Occipital lobe (tissue), 2 donors: ENCODE measurements around the gene IP6K3. TPM values are rescaled to one million over a fixed set of nuclear protein-coding genes. Genes with fewer than 3 reads are reported as not detected.

Experiments
- DNase-seq: peaks from one replicate; lab custom pipeline; 2025; lab: John Stamatoyannopoulos, UW
- total RNA-seq: library from RNA; depleted of rRNA; stranded (reverse); fragments of >200 nt; gene quantifications from one replicate; pipeline ENCODE4 v1.2.3, GENCODE V29; 2014

The IP6K3 gene
- total RNA-seq, 1 donor from 2014 or later = not detected

DNA sequence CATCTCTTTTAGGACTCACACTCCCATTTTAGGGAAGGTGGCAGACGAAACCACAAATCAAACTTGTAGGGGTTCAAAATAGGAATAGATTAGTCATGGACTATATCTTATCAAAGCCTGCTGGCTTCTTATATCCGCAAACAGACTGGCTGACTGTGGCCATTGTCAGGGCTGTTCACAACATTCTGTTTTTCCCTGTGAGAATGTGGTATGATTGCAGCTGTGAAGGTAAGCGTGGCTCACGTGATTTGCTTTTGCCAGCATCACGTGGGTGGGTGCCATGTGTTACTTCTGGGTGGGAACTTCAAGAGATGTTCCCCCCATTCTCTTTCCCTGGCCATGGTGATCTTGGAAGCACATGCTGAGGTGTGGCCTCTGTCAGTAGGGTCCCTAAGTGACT is 5.9 kb downstream of the IP6K3 start:
- DNase-seq = no peak

DNA sequence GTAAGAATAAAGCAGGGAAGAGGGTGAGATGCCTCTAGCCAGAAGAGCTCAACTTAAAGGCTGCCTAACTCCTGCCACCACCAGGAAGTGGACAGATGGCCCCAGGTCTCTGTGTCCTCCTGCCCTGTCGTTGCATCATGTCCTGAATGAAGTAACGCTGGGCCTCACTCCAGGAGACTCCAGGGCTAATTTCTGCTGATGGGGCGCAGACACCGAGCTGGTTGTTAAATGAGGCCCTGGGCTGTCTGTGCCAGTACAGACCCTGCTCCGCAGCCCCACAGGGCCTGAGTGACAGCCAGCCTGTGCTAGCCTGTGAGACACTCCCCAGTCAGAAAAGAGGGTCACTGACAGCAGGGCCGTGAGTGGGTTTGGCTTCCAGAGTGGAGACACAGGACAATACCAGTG is 6.5 kb downstream of the IP6K3 start:
- DNase-seq = no peak

DNA sequence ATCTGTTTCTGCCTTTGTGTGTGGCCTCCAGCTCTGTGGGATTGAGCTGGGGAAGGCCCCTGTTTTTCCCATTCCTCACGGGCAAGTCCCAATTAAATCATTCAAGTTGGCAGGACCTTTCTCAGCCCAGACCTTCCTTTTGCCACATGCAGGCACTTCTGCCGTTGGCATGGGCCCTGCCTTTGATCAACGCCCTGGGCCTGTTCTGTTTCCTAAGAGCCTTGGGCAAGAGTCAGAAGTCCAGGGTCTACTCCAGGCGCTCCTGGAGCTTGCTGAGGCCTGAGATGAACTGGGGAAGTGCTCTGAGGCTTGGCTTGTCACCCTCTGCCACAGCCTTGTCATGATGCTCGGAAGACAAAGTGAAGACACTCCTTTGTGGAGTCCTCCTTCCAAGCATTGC is 7.1 kb downstream of the IP6K3 start:
- DNase-seq = no peak

DNA sequence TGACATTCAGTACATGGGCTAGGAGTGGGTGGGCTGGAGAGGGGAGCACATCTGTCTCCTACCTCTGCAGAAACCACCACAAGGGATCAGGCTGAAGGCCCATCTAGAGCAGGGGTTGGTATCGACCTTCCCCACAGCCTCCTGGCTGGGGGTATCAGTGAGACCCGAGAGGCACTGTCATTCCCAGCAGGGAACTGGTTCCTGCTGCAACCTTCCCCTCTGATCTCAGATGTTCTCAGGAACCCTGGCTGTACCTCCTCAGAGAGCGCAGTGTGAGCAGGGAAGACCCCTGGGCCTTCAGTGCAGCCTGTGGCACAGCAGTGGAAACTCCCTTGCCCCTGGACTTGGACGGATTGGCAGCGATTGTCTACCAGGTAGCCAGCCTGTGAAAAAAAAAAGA is 7.8 kb downstream of the IP6K3 start:
- DNase-seq = no peak

DNA sequence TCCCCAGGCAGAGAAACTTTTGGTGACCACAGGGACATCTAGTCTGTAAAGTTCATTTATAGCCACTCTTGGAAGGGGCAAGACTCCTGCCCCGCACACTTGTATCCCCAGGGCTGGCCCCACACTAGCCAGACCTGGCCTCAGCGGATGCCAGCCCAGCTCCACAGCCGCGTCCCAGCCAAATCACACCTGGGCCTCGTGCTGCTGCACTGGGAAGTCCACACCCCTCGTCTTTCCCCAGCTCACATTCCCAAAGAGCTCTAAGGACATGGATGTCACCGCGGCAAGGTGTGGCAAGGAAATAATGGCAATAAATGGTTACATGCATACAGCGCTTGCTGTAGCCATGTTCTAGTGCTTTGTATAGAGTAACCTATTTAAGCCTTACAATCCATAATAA is 8.6 kb downstream of the IP6K3 start:
- DNase-seq = no peak

DNA sequence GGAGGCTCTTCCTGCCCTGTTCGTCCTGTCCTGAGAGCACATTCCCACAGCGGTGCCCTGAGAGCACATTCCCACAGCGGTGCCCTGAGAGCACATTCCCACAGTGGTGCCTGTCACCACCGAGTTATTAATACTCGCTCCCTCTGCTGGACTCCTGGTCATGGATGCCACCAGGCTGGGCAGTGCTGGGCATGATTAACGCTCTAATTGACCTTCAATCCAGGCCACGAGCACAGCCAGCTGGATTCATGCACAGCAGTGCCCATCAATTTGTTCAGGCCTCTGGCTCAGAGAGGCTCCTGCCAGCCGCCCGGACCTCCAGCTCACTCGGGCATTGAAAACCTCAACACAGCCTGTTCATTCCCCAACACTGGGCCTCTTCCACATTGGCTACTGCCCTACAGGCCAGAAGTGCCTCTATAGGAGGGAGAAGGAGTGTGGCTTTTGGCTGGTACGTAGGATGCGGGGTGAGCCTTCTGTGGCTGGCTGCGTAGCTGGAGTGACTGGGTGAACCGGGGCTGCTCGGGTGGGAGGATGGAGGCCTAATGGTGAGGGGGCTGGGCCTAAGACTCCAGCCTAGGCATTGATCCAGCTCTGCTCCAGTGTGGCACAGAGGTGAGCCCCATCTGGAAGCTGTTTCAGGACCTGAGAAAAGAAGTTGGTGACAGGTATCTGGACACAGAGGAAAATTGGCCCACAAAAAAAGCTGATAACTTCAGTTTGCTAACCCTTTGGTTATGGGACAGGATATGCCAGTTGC is 9.3 kb downstream of the IP6K3 start:
- DNase-seq = no peak

DNA sequence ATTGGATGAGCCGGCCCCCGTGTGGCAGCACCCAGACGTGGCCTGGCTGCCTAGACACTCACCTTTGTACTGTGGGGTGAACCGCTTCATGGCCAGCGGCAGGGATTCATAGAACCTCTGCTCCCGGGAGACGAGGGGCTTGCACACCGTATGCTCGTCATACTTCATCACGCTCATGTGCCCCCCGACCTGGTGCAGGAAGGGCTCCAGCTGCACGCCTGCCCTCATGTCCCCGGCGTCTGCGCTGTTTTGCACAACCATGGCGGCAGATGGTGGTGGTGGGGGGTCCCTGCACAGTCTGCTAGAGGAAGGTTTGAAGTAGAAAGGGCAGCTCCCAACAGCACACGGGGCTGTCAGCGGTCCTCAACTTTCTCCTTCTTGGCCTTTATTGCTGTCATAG is 11.5 kb downstream of the IP6K3 start:
- DNase-seq = no peak

DNA sequence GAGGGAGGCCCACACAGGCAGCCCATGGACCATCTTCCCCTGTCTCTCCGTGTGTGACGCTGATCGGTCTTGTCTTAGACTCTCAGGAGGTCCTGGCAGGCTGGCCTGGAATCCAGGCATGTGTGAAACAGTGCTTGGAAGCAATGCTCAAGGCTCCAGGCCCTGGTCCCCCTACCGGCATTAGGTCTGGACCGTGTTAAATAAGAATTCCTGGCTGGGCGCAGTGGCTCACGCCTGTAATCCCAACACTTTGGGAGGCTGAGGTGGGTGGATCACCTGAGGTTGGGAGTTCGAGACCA is 13.0 kb downstream of the IP6K3 start:
- no peak for DNase-seq

DNA sequence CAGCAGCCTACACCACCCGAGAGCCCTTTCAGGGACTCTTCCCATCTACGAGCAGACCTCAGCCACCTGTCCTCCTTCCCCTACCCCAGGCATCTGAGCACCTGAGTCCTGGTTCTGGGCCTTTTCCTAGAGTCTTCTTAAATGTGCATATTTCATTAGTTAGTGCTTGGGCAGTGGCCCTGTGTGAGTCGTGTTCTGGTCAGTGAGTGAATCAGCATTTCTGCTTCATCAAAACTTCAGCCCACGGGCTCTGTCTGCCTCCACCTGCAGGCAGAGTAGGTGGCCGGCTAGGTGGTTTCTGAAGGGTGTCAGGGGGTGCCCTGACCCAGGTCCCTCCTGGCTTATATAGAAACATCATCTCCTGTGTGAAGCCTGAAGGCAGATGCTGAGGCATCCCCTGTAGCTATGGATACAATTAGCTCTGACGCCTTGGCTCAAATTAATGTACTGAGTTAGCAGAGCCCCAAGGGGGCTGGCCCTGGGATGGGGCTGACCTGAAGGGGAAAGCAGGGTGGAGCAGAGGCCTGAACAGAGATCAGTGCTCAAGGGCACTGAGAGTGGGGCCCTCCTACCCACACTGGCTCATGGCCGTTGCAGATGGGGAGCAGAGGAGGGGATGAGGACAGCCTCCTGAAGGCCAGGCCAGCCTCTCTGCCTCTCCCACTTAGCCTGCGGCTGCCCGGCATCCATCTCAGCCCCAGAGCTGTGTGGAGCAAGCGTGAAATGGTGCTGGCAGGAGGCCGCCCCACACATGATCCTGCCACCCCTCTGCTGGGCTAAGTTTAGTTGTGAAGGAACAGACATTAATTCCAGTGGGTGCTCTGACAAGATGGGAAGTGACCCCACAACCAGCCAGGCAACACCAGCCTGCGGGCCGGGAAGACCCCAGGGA is 13.6 kb downstream of the IP6K3 start:
- DNase-seq = no peak

DNA sequence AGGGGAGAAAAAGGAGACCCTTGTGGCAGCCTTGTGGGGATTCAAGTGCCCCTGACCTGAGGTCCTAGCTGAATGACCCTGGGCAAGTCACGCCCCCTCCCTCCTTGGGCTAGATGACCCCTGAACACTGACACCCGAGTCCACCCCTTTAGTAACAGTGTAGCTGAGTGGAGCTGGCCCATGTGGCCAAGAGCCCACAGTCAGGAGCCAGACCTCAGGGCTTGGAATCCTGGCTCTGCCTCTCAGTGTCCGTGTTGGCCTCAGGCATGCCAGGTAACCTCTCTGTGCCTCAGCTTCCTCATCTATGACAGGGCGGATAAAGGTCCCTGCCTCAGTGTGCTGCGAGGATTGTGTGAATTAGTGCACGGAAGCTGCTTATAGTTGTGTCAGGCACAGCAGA is 14.3 kb downstream of the IP6K3 start:
- DNase-seq = no peak

DNA sequence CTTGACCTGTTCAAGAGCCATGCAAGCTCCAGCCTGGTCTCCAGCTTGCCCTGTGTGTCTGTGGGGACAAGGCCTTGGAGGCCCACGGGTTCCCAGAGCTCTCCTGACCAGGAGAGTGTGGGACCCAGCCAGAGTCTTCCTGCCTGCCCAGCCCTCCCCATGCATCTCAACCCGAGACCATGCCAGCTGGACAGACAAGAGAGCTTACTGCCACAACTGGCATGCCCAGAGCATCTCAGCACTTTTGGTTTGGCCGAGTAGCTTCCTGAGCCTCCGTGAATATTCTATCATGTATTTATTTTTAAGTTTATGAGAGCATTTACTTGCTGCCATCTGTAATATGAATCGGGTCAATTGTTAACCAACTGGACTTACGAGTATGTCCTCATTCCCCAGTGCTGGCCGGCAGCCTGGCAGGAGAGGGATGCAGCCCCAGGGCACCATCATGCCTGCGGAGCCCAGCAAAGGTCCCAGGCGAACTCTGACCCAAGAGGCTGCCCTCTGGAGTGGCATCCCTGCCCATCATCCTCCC is 14.9 kb downstream of the IP6K3 start:
- DNase-seq = no peak

DNA sequence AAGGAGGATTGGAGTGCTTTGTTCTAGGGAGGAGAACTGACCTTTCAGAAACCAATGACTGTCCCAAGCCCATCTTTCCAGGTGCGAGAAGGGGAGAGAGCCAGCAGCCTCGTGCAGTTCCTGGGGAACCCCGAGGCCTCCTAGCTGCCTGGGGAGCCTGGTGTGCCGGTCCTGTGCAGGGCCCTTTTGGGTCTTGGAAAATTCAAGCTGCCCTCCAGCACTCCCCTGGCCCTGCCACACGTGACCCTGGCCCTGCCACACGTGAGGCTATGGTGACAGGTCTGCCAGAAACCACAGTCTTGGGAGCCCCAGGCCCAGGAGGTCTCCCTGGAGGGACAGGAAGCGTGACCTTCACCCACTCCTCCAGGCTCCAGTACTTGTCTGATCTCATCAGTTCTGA is 15.7 kb downstream of the IP6K3 start:
- no peak for DNase-seq

DNA sequence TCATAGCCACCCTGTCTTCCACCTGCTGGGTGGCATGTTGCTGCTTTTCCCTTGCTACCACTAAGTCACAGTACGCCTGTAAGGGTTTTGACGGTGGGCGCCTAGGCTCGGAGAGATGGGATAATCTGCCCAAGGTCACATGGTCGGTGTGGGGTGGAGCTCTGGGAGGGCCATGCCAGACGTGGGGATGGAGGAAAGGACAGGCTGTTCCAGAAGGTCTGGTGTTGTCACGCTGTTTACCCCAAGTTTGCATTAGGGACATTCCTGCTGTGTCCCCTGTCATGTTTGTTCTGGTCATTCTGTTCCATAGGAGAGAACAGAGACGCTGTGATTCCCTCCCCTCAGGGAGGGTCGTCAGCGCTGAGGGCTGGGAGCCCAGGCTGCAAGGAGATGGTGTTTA is 16.1 kb downstream of the IP6K3 start:
- no peak for DNase-seq

DNA sequence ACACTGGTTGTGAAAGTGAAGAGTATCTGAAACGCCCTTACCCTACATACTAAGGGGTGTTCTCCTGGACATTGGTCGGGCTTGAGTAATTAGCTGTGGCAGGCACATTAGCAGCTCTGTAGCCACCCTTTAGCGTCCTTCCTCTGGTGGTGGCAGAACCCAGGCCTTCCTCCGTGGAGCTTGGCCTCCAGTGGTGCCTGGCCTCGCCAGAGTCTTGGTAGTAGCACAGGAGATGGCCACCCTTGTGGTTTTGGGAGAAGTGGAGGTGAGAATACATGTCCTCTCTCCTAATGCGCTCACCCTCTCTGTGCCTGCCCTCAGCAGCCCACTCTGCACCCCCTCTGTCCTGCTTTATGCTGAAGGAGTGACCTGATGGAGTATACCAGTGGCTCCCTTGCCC is 17.6 kb downstream of the IP6K3 start:
- DNase-seq = no peak

DNA sequence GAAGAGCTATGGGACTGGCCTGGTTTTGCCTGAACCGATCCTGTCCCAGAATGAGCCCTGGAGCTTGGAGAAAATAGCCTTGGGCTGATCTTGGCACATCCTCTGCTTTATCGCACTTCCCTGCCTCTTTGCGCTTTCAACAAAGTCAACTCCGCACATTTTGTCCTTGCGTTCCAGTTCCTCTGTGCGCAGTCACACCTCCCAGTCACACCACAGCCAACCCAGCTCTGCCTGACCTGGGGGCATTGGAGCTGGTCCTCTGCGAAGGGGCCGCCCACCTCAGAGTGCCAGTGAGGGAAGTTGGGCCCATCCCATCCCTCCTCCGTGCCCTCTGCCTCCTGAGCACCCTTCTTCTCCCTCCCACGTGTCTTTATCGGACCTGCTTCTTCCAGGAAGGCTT is 18.3 kb downstream of the IP6K3 start:
- no peak for DNase-seq

DNA sequence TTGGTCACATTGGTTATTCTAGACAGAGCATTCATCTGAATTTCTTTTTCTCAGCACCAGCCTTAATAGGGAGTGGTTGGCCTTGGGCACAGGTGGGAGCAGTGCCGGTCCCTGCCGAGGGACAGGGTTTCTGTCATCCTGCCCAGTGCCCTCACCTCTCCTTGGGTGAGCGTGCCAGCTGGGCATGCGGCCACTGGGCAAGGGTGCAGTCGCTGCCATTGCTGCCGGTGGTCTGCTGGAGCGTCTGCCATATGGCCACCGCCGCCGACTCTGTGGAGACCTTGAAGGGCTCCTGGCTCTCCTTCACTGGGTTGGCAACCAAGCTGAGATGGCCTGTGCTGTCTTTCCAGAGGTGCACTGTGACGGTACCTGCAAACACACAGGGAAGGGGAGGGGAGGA is 18.8 kb downstream of the IP6K3 start:
- no peak for DNase-seq

DNA sequence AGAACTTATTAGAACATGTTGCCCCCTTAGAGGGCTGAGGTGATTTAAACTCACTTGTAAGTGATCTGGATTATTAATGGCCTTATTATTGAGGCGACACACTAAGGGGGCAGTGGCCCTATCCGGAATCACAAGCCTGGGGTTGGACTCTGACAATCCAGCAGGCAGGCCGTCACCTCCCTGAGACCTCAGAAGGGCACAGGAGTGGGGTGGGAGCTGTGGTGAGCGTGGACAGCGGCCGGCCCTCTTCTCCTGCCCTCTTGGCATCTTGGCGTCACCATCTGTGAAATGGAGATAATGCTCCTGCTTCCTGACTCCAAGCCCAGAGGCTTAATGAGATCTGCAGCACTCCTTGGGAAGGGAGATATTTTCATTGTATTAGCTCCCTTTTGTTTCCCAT is 19.6 kb downstream of the IP6K3 start:
- no peak for DNase-seq

DNA sequence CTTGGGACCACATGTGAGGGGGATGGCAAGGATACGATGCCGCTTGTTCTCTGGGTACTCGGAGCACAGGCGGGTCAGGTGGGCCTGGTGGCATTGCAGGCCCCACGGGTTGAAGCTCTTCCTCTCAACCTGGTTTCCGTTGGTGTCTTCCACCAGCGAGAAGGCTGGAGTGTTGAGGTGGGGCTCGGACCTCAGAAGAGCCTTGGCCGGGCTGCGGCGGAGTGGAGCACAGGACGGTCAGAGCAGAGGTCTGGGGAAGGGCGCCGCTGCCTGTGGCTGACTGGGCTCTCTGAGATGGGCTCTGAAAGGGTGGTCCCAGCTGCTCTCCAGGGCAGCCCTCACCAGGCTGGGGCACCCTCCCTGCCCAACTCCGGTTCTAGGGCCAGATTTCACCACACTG is 20.0 kb downstream of the IP6K3 start:
- DNase-seq = no peak

DNA sequence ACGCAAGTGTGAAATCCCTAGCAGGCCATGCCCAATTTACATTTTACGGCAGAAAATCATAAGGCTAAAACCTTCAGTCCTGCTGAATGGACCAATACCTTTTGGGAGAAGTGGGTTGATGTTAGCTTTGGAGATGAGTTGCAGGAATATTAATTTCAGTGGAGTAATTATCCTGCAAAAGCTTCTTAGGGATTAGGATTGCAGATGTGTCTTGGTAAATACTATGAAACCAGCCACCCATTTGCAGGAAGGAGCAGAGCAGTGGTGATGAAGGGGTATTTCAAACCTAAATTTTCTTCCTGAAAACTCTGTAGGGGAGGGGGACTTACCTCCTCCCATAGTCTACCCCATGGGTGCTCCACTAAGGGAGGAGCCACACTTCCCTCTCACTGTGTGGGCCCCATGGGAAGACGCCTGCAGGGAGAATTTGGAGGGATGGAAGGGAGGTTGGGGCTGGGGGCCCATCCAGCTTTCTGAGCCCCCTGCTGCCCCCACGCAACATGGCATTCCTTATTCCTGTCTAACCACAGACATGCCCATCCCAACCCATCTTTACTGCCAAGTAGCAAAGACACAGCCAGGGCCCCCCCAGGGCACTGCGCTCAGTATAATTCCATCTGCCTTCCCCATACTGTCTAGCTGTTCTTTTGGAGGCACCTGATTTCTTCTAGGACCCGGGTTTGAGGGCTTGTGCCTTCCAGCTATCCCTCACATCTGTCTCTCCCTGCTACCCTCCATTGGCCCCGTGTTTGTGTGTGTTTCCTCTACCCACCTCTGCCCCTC is 20.6 kb downstream of the IP6K3 start:
- DNase-seq = no peak

DNA sequence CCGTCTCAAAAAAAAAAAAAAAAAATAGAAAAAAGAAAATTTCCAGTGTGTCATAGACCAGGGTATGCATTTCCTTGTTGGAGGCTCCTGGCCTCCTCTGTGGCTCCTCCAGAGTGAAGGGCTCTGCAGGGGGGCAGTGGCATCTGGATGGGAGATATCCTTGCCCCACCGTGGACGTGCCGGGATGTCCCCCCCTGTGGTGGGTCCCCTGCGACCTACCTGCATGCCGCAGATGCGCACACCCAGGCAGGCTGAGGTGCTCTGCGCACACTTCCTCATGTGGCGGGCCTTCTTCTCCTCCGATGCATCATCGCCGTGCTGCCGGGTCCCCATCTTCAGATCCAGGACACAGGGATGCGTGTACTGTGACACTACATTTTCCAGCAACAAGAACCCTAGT is 21.5 kb downstream of the IP6K3 start:
- DNase-seq = no peak

DNA sequence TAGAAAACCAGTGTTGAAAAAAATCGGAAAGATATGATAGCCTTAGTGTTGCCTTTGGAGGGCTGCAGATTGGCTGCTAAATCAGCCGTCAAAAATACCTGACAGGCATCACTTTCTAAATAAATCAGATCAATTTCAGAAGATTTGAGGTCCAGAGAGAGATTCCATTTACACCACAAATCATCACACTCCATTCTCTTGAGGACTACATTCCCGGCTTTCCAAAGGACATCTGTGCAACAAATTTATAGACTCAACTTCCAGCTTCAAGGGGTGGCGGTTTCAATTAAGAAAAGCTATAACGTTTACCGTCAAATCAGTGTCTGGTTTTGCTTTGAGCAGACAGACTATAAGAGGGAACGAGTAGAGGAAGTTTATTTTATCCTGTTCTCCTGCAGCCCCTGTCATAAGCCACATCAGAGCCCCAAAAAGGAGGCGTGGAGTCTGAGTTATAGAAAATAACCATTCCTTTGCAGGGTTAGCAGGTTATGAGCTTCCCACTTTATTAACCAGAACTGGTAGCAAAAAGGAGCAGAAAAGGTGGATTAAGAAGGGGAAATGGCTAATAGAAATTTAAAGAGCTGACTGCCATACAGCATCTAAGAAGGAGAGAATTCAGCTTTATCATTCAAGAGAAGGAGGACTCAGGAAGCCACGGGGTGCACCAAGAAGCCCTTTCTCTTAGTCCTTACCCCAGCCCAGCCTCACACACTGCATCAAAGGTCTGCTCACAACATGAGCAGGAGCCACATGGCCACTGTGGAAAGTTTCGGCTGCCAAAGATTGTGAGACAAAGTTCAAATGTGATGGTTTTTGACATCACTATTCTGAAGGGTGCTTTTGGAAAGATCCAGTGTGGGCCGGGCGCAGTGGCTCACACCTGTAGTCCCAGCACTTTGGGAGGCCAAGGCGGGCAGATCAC is 22.3 kb downstream of the IP6K3 start:
- no peak for DNase-seq
